ENCODE results near the gene MYOM1.

GRCh38 chr18:3051718-3052410 lies 167.9 kb downstream of the MYOM1 start:
- TF ChIP-seq RAD21 (IDR thresholded peaks at IDR 0.05; ENCODE audit: low read depth) (no peak), EP300 (IDR thresholded peaks at IDR 0.05; ENCODE audit: borderline replicate concordance) (no peak)

All from Ishikawa (cell line).